H1 (cell line): ENCODE data around the gene TPD52L1. TPM values are rescaled to one million over a fixed set of nuclear protein-coding genes. Genes with fewer than 3 reads are reported as not detected.

Source experiments
- EGR1 ChIP-seq: IDR thresholded peaks from 2 replicates; pipeline ENCODE4 v1.6.1; 2011; ENCODE audit warnings: low read depth, low read length, borderline replicate concordance
- EZH2 ChIP-seq: fragments of 200-600 bp; sonication (generic); IDR thresholded peaks from 2 replicates; pipeline ENCODE4 v1.7.1; 2012; ENCODE audit warnings: low read depth, mild to moderate bottlenecking, moderate library complexity, low read length, inconsistent platforms; ENCODE audit not compliant: severe bottlenecking
- HDAC2 ChIP-seq, 2 experiments: fragments of 300-600 bp in 1 of 2; sonication (generic) in 1 of 2; IDR thresholded peaks; 2 replicates each; pipeline ENCODE4 v1.6.1; 2011 to 2012; ENCODE audit warnings: low read depth in 2 of 2, low read length in 2 of 2, mild to moderate bottlenecking in 2 of 2, moderate library complexity in 2 of 2, borderline replicate concordance in 1 of 2, inconsistent platforms in 1 of 2
- KDM1A ChIP-seq: fragments of 200-600, 300-600 bp; sonication (generic); IDR thresholded peaks from 2 replicates; pipeline ENCODE4 v1.7.1; 2016; ENCODE audit warnings: mild to moderate bottlenecking, low read length, borderline replicate concordance
- PHF8 ChIP-seq: fragments of 200-600 bp; sonication (generic); conservative IDR thresholded peaks from 2 replicates; pipeline ENCODE4 v1.7.1; 2012; ENCODE audit warnings: low read depth, mild to moderate bottlenecking, inconsistent platforms, low read length, moderate library complexity
- SAP30 ChIP-seq: fragments of 300-600 bp; sonication (generic); IDR thresholded peaks from 2 replicates; pipeline ENCODE4 v1.7.1; 2012; ENCODE audit warnings: low read length, moderate library complexity, mild to moderate bottlenecking, inconsistent platforms; ENCODE audit not compliant: insufficient read depth, insufficient replicate concordance
- SP1 ChIP-seq: IDR thresholded peaks from 2 replicates; pipeline ENCODE4 v1.6.1; 2011; ENCODE audit warnings: low read depth, low read length
- SRF ChIP-seq: IDR thresholded peaks from 2 replicates; pipeline ENCODE4 v1.6.1; 2011; ENCODE audit warnings: mild to moderate bottlenecking, low read depth, low read length, moderate library complexity
- polyA plus RNA-seq, 7 experiments: library from polyadenylated mRNA; depleted of rRNA in 3 of 7; stranded (reverse) in 5 of 7; unstranded in 2 of 7; fragments of >200 nt in 5 of 7; fragments of 200-250 nt in 2 of 7; gene quantifications; 1 replicate in 5 of 7; 2 replicates in 1 of 7; 4 replicates in 1 of 7; pipeline versions ENCODE4 v1.2.1 to v1.2.3, GENCODE V29; 2011 to 2013; ENCODE audit warnings: missing spikeins in 2 of 7, mixed read lengths in 2 of 7
- total RNA-seq: library from RNA; stranded (reverse); fragmentation: NEBNext Ultra II Directional; extraction: Animal tissue kit (Norgen Biotek cat#: 25700); gene quantifications from 2 replicates; pipeline ENCODE4 v1.2.1, GENCODE V29; 2021

The TPD52L1 gene
- total and polyA plus RNA-seq, 2 of the 8 experiments (the other 6 are each of a cell fraction or from before 2014, with no cell fraction given) = 7.4 to 14.2 TPM

DNA sequence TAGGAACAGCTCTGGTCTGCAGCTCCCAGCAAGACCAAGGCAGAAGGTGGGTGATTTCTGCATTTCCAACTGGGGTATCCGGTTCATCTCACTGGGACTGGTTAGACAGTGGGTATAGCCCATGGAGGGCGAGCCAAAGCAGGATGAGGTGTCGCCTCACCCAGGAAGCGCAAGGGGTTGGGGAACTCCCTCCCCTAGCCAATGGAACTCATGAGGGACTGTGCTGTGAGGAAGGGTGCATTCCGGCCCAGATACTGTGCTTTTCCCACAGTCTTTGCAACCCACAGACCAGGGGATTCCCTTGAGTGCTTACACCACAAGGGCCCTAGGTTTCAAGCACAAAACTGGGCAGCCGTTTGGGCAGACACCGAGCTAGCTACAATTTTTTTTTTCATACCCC lies 126.4 kb downstream of the TPD52L1 start (continued):
- TF ChIP-seq EGR1 (no peak), KDM1A (no peak), HDAC2 (IDR thresholded peaks at IDR 0.05; ENCODE audit: borderline replicate concordance in 1 of 2, low read depth in 2 of 2, low read length in 2 of 2) (no peak), PHF8 (no peak), SAP30 (no peak), SRF (no peak), EZH2 (no peak), SP1 (no peak)
